Thyroid gland (tissue), 4 donors: ENCODE results near the gene NATD1. TPM values are rescaled to one million over a fixed set of nuclear protein-coding genes. Genes with fewer than 3 reads are reported as not detected.

Experiments
- DNase-seq, 2 donors: peaks; one replicate each; pipeline ENCODE4 v3.0.0-alpha.2; 2019
- H3K27ac ChIP-seq, 3 donors: fragments of 200-600 bp; sonication (generic); 1 replicate in 2 of 3; 2 replicates in 1 of 3; pipeline ENCODE4 v1.5.1; 2016 to 2019; ENCODE audit warnings: mild to moderate bottlenecking in 1 of 3, moderate library complexity in 1 of 3
- H3K27me3 ChIP-seq: fragments of 200-600 bp; sonication (generic); one replicate; pipeline ENCODE4 v1.5.1; 2019
- H3K36me3 ChIP-seq, 2 donors: fragments of 200-600 bp; sonication (generic); one replicate each; pipeline ENCODE4 v1.5.1; 2016 to 2019
- H3K4me1 ChIP-seq, 2 donors: fragments of 200-600 bp; sonication (generic); one replicate each; pipeline ENCODE4 v1.5.1; 2017 to 2019
- H3K4me3 ChIP-seq, 3 donors: fragments of 200-600 bp; sonication (generic); replicated peaks in 1 of 3; 1 replicate in 2 of 3; 2 replicates in 1 of 3; pipeline ENCODE4 v1.5.1; 2016; ENCODE audit warnings: mild to moderate bottlenecking in 1 of 3
- H3K9me3 ChIP-seq: fragments of 200-600 bp; sonication (generic); one replicate; pipeline ENCODE4 v1.5.1; 2017
- POLR2A ChIP-seq, 2 donors: fragments of 450-650 bp; IDR thresholded peaks; one replicate each; pipeline ENCODE4 v1.6.1; 2017; ENCODE audit warnings: antibody characterized with exemption in 2 of 2, mild to moderate bottlenecking in 2 of 2, moderate library complexity in 1 of 2
- WGBS, 2 donors: methylation state at CpG; one replicate each; pipeline ENCODE4 v1.1.5; 2017; 5-methylcytosine and 5-hydroxymethylcytosine counted together
- intact Hi-C: fragments of 100-400 bp; cut with DNase I; formaldehyde crosslinking; loops from one replicate; pipeline ENCODE4 v1.15.1; 2023
- total RNA-seq, 4 donors: library from RNA; depleted of rRNA; stranded (reverse); fragments of >200 nt; gene quantifications; one replicate each; pipeline ENCODE4 v1.2.3, GENCODE V29; 2016
- TF ChIP-seq, protein P1 (sequence below), 6 experiments: fragments of 200-600 bp in 3 of 6; fragments of 450-650 bp in 3 of 6; sonication (generic) in 3 of 6; IDR thresholded peaks; one replicate each; pipeline ENCODE4 v1.5.1; 2016 to 2019; ENCODE audit warnings: antibody characterized with exemption in 6 of 6, mild to moderate bottlenecking in 2 of 6, inconsistent platforms in 1 of 6, moderate library complexity in 1 of 6

The NATD1 gene
- total RNA-seq, 4 donors from 2014 or later = 18.6 to 34.1 (median 21.2) TPM

DNA sequence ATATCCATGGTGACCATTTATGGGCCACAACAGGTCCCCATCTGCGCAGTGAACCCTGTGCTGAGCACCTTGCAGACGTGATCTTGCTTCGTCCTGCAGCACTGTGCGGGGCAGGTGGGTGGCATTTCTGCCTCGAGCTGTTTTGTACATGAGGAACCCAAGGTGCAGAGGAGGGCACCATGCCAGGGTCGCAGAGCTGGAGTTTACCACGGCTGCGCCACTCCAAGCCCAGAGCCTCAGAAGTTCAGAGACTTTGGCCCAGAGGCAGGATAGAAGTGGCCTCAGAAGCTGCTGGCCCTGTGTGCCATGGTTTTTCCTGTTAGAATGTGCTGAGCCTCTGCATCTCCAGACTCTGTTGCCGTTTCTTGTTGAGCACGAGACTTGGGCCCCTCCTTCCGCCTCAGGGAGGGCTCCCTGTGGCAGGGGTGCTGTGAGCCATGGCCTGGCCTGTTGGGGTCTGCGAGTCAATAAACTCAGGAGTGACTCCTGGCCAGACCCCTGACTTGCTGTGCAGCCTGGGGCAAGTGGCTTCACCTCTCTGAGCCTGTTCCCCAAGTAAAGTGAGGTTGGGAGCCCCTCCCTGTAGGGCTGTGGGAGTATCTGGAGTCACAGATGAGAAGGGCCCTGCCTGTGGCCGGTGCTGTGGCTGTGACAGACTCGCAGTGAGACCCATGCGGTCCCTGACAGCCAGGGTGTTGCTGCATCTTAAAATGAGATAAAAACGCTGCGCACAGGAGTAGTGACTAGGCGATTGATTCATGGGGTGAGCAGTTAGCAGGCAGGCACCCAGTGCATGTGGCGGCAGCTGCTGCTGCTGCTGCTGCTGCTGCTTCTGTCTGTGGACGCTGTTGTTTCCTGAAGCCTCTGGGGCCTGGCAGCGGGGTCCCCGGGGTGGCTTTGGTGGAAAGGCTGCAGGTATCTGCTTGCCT lies 43.2 kb upstream of the NATD1 start:
- Histone ChIP-seq H3K4me1 (peaks cover 0 to 10% of the 10 kb centered on the region in 2 donors), H3K27me3 (no peaks in the 10 kb centered on the region), H3K4me3 (no peak overlapping the region), H3K9me3 (no peaks in the 10 kb centered on the region), H3K27ac (no peak overlapping the region), H3K36me3 (peaks cover 23 to 24% of the 10 kb centered on the region in 2 donors)
- 67 to 74% methylated on average over 22 of the region's 22 CpGs for WGBS, 2 donors
- TF ChIP-seq, protein P1, sequence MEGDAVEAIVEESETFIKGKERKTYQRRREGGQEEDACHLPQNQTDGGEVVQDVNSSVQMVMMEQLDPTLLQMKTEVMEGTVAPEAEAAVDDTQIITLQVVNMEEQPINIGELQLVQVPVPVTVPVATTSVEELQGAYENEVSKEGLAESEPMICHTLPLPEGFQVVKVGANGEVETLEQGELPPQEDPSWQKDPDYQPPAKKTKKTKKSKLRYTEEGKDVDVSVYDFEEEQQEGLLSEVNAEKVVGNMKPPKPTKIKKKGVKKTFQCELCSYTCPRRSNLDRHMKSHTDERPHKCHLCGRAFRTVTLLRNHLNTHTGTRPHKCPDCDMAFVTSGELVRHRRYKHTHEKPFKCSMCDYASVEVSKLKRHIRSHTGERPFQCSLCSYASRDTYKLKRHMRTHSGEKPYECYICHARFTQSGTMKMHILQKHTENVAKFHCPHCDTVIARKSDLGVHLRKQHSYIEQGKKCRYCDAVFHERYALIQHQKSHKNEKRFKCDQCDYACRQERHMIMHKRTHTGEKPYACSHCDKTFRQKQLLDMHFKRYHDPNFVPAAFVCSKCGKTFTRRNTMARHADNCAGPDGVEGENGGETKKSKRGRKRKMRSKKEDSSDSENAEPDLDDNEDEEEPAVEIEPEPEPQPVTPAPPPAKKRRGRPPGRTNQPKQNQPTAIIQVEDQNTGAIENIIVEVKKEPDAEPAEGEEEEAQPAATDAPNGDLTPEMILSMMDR (IDR thresholded peaks at IDR 0.05) = no peak
- TF ChIP-seq POLR2A (IDR thresholded peaks at IDR 0.05) = no peak
- no peak for DNase-seq
- intact Hi-C loops = no loop called here

DNA sequence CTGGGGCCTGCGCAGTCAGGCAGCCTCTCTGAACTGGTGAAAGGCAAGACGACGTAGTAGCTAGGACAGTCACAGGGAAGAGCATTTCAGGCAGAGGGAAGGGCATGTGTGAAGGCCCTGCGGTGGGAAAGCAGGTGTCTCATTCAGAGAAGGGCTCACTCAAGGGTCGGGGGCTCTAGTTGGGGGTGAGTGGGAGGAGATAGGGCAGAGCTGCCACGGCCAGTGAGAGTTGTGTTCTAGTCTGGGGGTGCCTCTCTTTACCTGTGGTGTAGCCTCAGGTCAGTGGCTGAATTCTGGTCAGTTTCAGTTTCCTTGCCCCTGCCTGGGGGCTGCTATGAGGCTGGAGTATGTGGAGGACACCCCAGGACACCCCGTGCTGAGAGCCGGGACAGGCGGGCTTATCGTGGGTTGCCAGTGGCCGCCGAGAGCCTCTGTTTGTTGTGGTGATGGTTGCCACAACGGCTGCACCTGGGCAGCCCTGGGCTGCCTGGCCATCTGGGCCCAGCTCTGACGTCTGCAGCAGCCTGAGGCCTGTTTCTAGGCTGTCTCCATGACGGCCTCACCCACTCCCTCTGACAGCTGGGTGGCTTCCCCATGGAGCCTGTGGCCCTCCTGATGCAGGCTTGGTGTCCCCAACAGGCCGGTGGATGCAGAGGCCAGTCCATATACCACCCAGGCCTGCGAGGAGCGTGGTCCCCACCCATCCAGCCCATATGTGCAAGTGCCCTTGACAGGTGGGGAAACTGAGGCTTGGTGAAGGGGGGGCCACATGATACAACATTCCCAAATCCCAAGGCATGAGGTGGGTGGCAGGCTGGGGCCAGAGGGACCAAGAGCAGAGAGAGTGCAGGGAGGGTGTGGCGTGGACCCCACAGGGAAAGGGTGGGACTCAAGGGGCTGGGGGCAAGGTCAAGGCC lies 42.1 kb upstream of the NATD1 start:
- intact Hi-C loops = no loop called here
- Histone ChIP-seq H3K36me3 (peaks cover 12 to 14% of the 10 kb centered on the region in 2 donors), H3K9me3 (no peaks in the 10 kb centered on the region), H3K27me3 (no peaks in the 10 kb centered on the region), H3K4me1 (peaks cover 0 to 15% of the 10 kb centered on the region in 2 donors), H3K27ac (no peak overlapping the region), H3K4me3 (no peak overlapping the region)
- WGBS, 2 donors = 75 to 86% methylated on average over 16 to 19 of the region's 19 CpGs
- TF ChIP-seq, protein P1 (IDR thresholded peaks at IDR 0.05) = no peak
- TF ChIP-seq POLR2A (IDR thresholded peaks at IDR 0.05) = no peak
- DNase-seq = no peak

DNA sequence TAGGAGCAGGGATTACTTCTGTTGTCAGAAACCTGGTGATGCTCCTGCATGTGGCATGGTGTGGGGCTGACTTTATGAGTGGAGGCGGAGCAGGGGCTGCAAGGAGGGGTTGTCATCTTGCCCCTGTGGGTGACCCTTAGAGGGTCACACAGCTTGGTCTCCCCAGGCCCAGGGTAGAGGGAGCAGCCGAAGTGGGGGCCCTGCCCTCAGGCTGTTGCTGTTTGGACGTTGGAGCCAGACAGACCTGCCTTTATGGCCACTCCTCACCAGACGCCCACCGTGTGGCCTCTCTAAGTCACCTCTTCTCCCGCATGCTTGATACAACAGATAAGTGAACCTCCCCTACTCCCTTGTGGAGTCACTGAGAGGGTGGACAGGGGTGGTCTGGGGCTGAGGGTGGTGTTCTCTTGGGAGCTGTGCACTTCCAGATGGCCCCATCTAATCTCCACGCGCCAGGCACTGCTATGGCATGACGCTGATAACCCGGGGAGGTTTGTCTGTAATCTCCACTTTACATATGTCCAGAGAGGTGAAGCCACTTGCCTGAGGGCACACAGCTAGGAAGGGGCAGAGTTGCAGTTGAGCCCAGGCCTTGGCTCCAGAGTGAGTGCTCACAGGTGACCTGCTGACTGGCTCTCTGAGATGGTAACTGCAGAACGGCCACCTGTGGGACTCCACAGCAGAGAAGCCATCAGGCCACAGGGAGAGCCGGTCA lies 41.3 kb upstream of the NATD1 start:
- no peaks in the 10 kb centered on the region for H3K9me3 ChIP-seq
- WGBS, 2 donors = 65 to 68% methylated on average over 12 of the region's 12 CpGs
- H3K27ac ChIP-seq = no peak overlapping the region
- H3K4me1 ChIP-seq = peaks cover 7 to 23% of the 10 kb centered on the region in 2 donors
- no peak for DNase-seq
- TF ChIP-seq, protein P1 (IDR thresholded peaks at IDR 0.05) = no peak
- TF ChIP-seq POLR2A (IDR thresholded peaks at IDR 0.05) = no peak
- H3K36me3 ChIP-seq = peaks cover 7 to 9% of the 10 kb centered on the region in 2 donors
- no peak overlapping the region for H3K4me3 ChIP-seq
- intact Hi-C loops = no loop called here
- H3K27me3 ChIP-seq = no peaks in the 10 kb centered on the region

DNA sequence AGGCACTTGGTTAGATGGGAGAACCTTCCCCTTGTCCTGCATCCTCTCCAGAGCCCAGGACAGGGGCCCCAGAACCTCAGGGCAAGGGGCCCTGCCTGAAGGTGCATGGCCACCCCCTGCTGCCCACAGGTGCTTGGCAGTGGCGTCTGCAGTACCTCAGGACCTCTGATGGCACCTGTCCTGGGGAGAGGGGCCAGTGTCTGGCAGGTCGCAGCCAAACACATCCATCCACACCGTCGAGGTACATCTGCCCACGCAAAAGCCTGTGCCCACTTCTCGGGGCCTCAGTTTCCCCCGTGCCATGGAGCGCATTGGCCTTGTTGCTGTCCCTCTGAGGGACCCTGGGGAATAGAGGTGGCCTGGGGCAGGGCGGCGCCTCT lies 40.6 kb upstream of the NATD1 start:
- Histone ChIP-seq H3K36me3 (peaks cover under 1 to 4% of the 10 kb centered on the region in 2 donors), H3K9me3 (no peaks in the 10 kb centered on the region), H3K27me3 (no peaks in the 10 kb centered on the region), H3K4me3 (no peak overlapping the region), H3K27ac (no peak overlapping the region), H3K4me1 (peaks cover 12 to 30% of the 10 kb centered on the region in 2 donors)
- 63 to 65% methylated on average over 10 of the region's 10 CpGs for WGBS, 2 donors
- intact Hi-C loops = no loop called here
- no peak for TF ChIP-seq POLR2A (IDR thresholded peaks at IDR 0.05)
- TF ChIP-seq, protein P1 (IDR thresholded peaks at IDR 0.05) = no peak
- no peak for DNase-seq
